ENCODE results near the gene CMTM3. TPM values are rescaled to one million over a fixed set of nuclear protein-coding genes. Genes with fewer than 3 reads are reported as not detected.

CMTM3 gene
- total and polyA plus RNA-seq, 5 donors from 2014 or later, result 83.1 to 127 (median 123) TPM

DNA sequence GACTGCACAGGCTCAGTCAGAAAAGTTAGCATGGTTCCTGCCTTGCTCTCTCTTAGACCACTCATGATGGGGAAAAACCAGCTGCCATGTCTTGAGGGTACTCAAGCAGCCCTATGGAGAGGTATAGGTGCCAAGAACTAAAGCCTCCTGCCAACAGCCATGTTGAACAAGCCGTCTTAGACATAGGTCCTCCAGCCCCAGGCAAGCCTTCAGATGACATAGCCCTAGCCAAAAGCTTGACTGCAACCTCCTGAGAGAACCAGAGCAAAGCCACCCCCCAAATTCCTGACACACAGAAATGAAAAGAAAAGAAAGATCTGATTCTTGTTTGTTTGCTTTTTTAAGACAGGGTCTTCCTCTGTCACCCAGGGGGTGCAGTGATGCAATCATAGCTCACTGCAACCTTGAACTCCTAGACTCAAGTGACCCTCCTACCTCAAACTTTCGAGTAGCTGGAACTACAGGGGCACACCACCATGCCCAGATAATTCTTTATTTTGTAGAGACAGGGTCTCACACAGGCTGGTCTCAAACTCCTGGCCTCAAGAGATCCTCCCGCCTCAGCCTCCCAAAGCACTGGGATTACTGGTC is 36.3 kb downstream of the CMTM3 start:
- Histone ChIP-seq H3K27me3 (ENCODE audit: control insufficient read depth, insufficient read depth, low read length) (no peaks in the 10 kb centered on the region), H3K4me3 (ENCODE audit: low read depth, low read length) (no peak overlapping the region), H3K36me3 (ENCODE audit: control insufficient read depth, insufficient read depth, low read length) (no peaks in the 10 kb centered on the region), H3K27ac (ENCODE audit: insufficient read depth, low read length, poor library complexity, severe bottlenecking) (no peak overlapping the region), H3K4me1 (ENCODE audit: control insufficient read depth, insufficient read depth, low read length, poor library complexity, severe bottlenecking) (no peaks in the 10 kb centered on the region), H3K9me3 (ENCODE audit: control insufficient read depth in 2 of 2, low read length in 2 of 2) (no peaks in the 10 kb centered on the region)
- Mint-ChIP-seq H3K9me3 (no peaks in the 10 kb centered on the region), H3K36me3 (no peaks in the 10 kb centered on the region), H3K4me1 (peaks cover 0 to 2% (median 0%) of the 10 kb centered on the region in 4 donors), H3K27ac (peak overlapping the region in 1 of 3 donors; percentile 34), H3K4me3 (no peak overlapping the region), H3K27me3 (peaks cover 14% of the 10 kb centered on the region)
- ATAC-seq (ENCODE audit: low read depth in 2 of 2) (no peak), DNase-seq (no peak)

DNA sequence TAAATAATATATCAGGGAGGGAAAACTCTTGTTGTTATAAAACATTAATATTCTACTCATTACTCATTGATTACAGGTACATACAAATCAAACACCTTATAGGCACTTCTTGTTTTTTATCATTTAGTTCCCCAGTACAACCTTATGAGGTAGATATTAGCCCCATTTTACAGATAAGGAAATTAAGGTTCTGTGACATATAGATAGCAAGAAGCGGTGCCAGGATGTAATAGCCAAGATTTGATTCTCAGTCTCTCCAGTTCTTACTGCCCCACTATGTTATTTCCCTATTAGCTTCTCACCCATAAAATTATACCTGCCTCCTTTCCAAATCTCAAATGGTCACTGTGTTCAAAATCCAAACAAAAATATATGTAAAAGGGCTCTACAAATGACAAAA is 36.9 kb downstream of the CMTM3 start:
- Histone ChIP-seq H3K4me3 (ENCODE audit: low read depth, low read length) (no peak overlapping the region), H3K27ac (ENCODE audit: insufficient read depth, low read length, poor library complexity, severe bottlenecking) (no peak overlapping the region), H3K4me1 (ENCODE audit: control insufficient read depth, insufficient read depth, low read length, poor library complexity, severe bottlenecking) (no peaks in the 10 kb centered on the region), H3K27me3 (ENCODE audit: control insufficient read depth, insufficient read depth, low read length) (no peaks in the 10 kb centered on the region), H3K9me3 (ENCODE audit: control insufficient read depth in 2 of 2, low read length in 2 of 2) (no peaks in the 10 kb centered on the region), H3K36me3 (ENCODE audit: control insufficient read depth, insufficient read depth, low read length) (no peaks in the 10 kb centered on the region)
- no peak for ATAC-seq (ENCODE audit: low read depth in 2 of 2)
- Mint-ChIP-seq H3K4me3 (no peak overlapping the region), H3K9me3 (no peaks in the 10 kb centered on the region), H3K4me1 (peaks cover 0 to 2% (median 0%) of the 10 kb centered on the region in 4 donors), H3K27ac (no peak overlapping the region), H3K27me3 (peaks cover 11% of the 10 kb centered on the region), H3K36me3 (no peaks in the 10 kb centered on the region)
- no peak for DNase-seq

DNA sequence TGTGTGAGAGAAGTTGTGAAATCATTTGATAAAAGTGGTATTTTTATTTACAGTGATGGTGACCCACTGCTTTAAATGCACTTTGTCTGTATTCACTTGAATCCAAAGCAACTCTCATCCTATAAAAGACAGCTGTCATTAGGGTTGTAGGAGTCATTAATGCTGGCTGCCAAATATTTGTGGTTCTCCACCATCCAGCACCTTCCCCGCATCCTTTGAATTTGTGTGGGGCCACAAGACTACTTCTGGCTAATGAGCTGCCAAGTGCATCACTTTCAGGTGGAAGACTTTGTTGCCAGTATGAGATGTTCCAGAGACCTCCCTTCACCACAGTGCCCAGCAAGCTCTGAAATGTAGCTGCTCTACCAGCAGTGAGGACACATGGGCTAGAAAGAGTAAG is 43.4 kb downstream of the CMTM3 start:
- no peaks in the 10 kb centered on the region for H3K36me3 ChIP-seq (ENCODE audit: control insufficient read depth, insufficient read depth, low read length)
- no peaks in the 10 kb centered on the region for H3K36me3 Mint-ChIP-seq
- peaks cover 8% of the 10 kb centered on the region for H3K4me1 ChIP-seq (ENCODE audit: control insufficient read depth, insufficient read depth, low read length, poor library complexity, severe bottlenecking)
- no peak for ATAC-seq (ENCODE audit: low read depth in 2 of 2)
- H3K9me3 ChIP-seq (ENCODE audit: control insufficient read depth in 2 of 2, low read length in 2 of 2), result no peaks in the 10 kb centered on the region
- H3K27me3 Mint-ChIP-seq, result no peaks in the 10 kb centered on the region
- H3K27ac ChIP-seq (ENCODE audit: insufficient read depth, low read length, poor library complexity, severe bottlenecking), result no peak overlapping the region
- H3K27ac Mint-ChIP-seq, result no peak overlapping the region
- no peaks in the 10 kb centered on the region for H3K27me3 ChIP-seq (ENCODE audit: control insufficient read depth, insufficient read depth, low read length)
- H3K4me3 Mint-ChIP-seq, result no peak overlapping the region
- no peaks in the 10 kb centered on the region for H3K9me3 Mint-ChIP-seq
- no peak overlapping the region for H3K4me3 ChIP-seq (ENCODE audit: low read depth, low read length)
- DNase-seq, result no peak
- peaks cover 6 to 11% (median 9%) of the 10 kb centered on the region in 4 donors for H3K4me1 Mint-ChIP-seq

DNA sequence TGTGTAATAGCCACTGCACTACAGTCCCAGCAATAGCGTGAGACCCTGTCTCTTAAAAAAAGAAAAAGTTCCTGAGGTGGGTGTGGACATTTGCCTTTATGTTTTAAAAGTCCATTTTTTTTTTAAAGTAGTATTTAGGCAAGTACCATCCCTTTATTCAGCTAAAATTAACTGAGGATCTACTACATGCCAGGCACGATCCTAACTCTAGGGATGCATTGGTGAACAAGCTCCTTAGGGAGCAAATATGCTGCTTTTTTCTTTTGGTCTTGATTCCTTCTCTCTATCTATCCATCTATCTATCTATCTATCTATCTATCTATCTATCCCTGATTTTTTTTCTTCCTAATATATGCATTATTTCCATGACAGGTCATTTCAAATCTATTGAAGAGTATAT is 44.7 kb downstream of the CMTM3 start:
- no peak for ATAC-seq (ENCODE audit: low read depth in 2 of 2)
- H3K4me1 Mint-ChIP-seq, result peaks cover 6 to 13% (median 9%) of the 10 kb centered on the region in 4 donors
- H3K27me3 Mint-ChIP-seq, result no peaks in the 10 kb centered on the region
- H3K9me3 ChIP-seq (ENCODE audit: control insufficient read depth in 2 of 2, low read length in 2 of 2), result no peaks in the 10 kb centered on the region
- H3K27ac Mint-ChIP-seq, result no peak overlapping the region
- no peaks in the 10 kb centered on the region for H3K36me3 ChIP-seq (ENCODE audit: control insufficient read depth, insufficient read depth, low read length)
- H3K9me3 Mint-ChIP-seq, result no peaks in the 10 kb centered on the region
- no peak overlapping the region for H3K4me3 Mint-ChIP-seq
- H3K4me3 ChIP-seq (ENCODE audit: low read depth, low read length), result no peak overlapping the region
- H3K36me3 Mint-ChIP-seq, result no peaks in the 10 kb centered on the region
- no peak overlapping the region for H3K27ac ChIP-seq (ENCODE audit: insufficient read depth, low read length, poor library complexity, severe bottlenecking)
- H3K27me3 ChIP-seq (ENCODE audit: control insufficient read depth, insufficient read depth, low read length), result no peaks in the 10 kb centered on the region
- H3K4me1 ChIP-seq (ENCODE audit: control insufficient read depth, insufficient read depth, low read length, poor library complexity, severe bottlenecking), result peaks cover 8% of the 10 kb centered on the region
- no peak for DNase-seq

GRCh38 chr16:66649636-66650205 is 45.2 kb downstream of the CMTM3 start:
- Histone ChIP-seq H3K27ac (ENCODE audit: insufficient read depth, low read length, poor library complexity, severe bottlenecking) (no peak overlapping the region), H3K4me3 (ENCODE audit: low read depth, low read length) (no peak overlapping the region), H3K9me3 (ENCODE audit: control insufficient read depth in 2 of 2, low read length in 2 of 2) (no peaks in the 10 kb centered on the region), H3K27me3 (ENCODE audit: control insufficient read depth, insufficient read depth, low read length) (peaks cover 1% of the 10 kb centered on the region), H3K4me1 (ENCODE audit: control insufficient read depth, insufficient read depth, low read length, poor library complexity, severe bottlenecking) (peaks cover 8% of the 10 kb centered on the region), H3K36me3 (ENCODE audit: control insufficient read depth, insufficient read depth, low read length) (no peaks in the 10 kb centered on the region)
- DNase-seq (no peak), ATAC-seq (ENCODE audit: low read depth in 2 of 2) (no peak)
- Mint-ChIP-seq H3K27me3 (no peaks in the 10 kb centered on the region), H3K4me3 (no peak overlapping the region), H3K36me3 (no peaks in the 10 kb centered on the region), H3K4me1 (peaks cover 6 to 13% (median 9%) of the 10 kb centered on the region in 4 donors), H3K27ac (no peak overlapping the region), H3K9me3 (no peaks in the 10 kb centered on the region)

GRCh38 chr16:66650707-66651473 is 46.4 kb downstream of the CMTM3 start:
- Histone ChIP-seq H3K36me3 (ENCODE audit: control insufficient read depth, insufficient read depth, low read length) (no peaks in the 10 kb centered on the region), H3K27me3 (ENCODE audit: control insufficient read depth, insufficient read depth, low read length) (peaks cover 2% of the 10 kb centered on the region), H3K4me3 (ENCODE audit: low read depth, low read length) (peak overlapping the region; percentile 68), H3K9me3 (ENCODE audit: control insufficient read depth in 2 of 2, low read length in 2 of 2) (no peaks in the 10 kb centered on the region), H3K27ac (ENCODE audit: insufficient read depth, low read length, poor library complexity, severe bottlenecking) (no peak overlapping the region), H3K4me1 (ENCODE audit: control insufficient read depth, insufficient read depth, low read length, poor library complexity, severe bottlenecking) (peaks cover 8% of the 10 kb centered on the region)
- Mint-ChIP-seq H3K4me1 (peaks cover 6 to 13% (median 9%) of the 10 kb centered on the region in 4 donors), H3K9me3 (no peaks in the 10 kb centered on the region), H3K27ac (peak overlapping the region in 1 of 3 donors; percentile 55), H3K4me3 (peak overlapping the region in 2 of 4 donors; percentile 78 to 84), H3K36me3 (no peaks in the 10 kb centered on the region), H3K27me3 (no peaks in the 10 kb centered on the region)
- ATAC-seq (ENCODE audit: low read depth in 2 of 2) (peak; percentile 98), DNase-seq (peak; percentile 57 to 90 (median 83))

DNA sequence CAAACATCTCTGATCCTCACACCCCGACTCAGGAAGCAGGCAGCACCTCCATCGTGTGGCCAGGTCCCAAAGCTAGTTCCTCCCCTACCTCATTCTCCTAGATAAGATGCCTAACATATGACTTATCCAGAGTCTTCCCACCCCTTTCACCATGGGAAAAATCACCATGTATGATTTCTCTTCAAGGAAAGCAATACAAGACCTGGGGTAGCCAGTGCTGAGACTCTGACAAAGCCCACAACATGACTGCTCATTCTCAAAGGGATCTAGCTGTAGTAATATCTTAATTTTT is 46.9 kb downstream of the CMTM3 start:
- Histone ChIP-seq H3K9me3 (ENCODE audit: control insufficient read depth in 2 of 2, low read length in 2 of 2) (no peaks in the 10 kb centered on the region), H3K4me3 (ENCODE audit: low read depth, low read length) (peak overlapping the region; percentile 68), H3K36me3 (ENCODE audit: control insufficient read depth, insufficient read depth, low read length) (no peaks in the 10 kb centered on the region), H3K4me1 (ENCODE audit: control insufficient read depth, insufficient read depth, low read length, poor library complexity, severe bottlenecking) (peaks cover 8% of the 10 kb centered on the region), H3K27ac (ENCODE audit: insufficient read depth, low read length, poor library complexity, severe bottlenecking) (no peak overlapping the region), H3K27me3 (ENCODE audit: control insufficient read depth, insufficient read depth, low read length) (peaks cover 5% of the 10 kb centered on the region)
- H3K27ac Mint-ChIP-seq, result peak overlapping the region in 1 of 3 donors; percentile 45
- DNase-seq (no peak), ATAC-seq (ENCODE audit: low read depth in 2 of 2) (no peak)
- no peaks in the 10 kb centered on the region for H3K36me3 Mint-ChIP-seq
- no peaks in the 10 kb centered on the region for H3K9me3 Mint-ChIP-seq
- H3K4me1 Mint-ChIP-seq, result peaks cover 6 to 13% (median 9%) of the 10 kb centered on the region in 4 donors
- peaks cover under 1% of the 10 kb centered on the region for H3K27me3 Mint-ChIP-seq
- H3K4me3 Mint-ChIP-seq, result peak overlapping the region in 2 of 4 donors; percentile 78 to 84

Measured in CD4-positive, CD25-positive, alpha-beta regulatory T cell (primary cell).